Stimulated activated naive CD8-positive, alpha-beta T cell treated with anti-CD3 and anti-CD28 coated beads, Interleukin-15, Interleukin-2, amounts not matched to agents 100 ng/mL and 50 ng/mL, for 24 hours (primary cell): ENCODE data around the gene YWHAE.
"Not testable (repeated sequence)": the region's sequence is repeated elsewhere in the genome, so short reads cannot be mapped to it uniquely, and the experiment has no call there.

Source experiments
- H3K27ac Mint-ChIP-seq: one replicate; pipeline ENCODE4 v1.8.0; 2021; ENCODE audit warnings: mild to moderate bottlenecking, mixed read lengths
- H3K27me3 Mint-ChIP-seq: one replicate; pipeline ENCODE4 v1.8.0; 2021; ENCODE audit warnings: mixed read lengths
- H3K36me3 Mint-ChIP-seq: one replicate; pipeline ENCODE4 v1.8.0; 2021; ENCODE audit warnings: low read depth, mixed read lengths
- H3K4me1 Mint-ChIP-seq: one replicate; pipeline ENCODE4 v1.8.0; 2021; ENCODE audit warnings: low read depth, mixed read lengths
- H3K4me3 Mint-ChIP-seq: one replicate; pipeline ENCODE4 v1.8.0; 2021; ENCODE audit warnings: mild to moderate bottlenecking, mixed read lengths
- H3K9me3 Mint-ChIP-seq: one replicate; pipeline ENCODE4 v1.8.0; 2021; ENCODE audit warnings: mixed read lengths

The YWHAE gene

GRCh38 chr17:1372618-1373017 is 27.4 kb downstream of the YWHAE start:
- Mint-ChIP-seq H3K27me3 (no peaks in the 10 kb centered on the region), H3K27ac (no peak overlapping the region), H3K4me3 (no peak overlapping the region), H3K36me3 (peaks cover 46% of the 10 kb centered on the region), H3K9me3 (no peaks in the 10 kb centered on the region), H3K4me1 (peaks cover 79% of the 10 kb centered on the region)

GRCh38 chr17:1371893-1372590 is 28.0 kb downstream of the YWHAE start:
- no peaks in the 10 kb centered on the region for H3K27me3 Mint-ChIP-seq
- H3K9me3 Mint-ChIP-seq, result no peaks in the 10 kb centered on the region
- H3K4me1 Mint-ChIP-seq, result peaks cover 79% of the 10 kb centered on the region
- peaks cover 46% of the 10 kb centered on the region for H3K36me3 Mint-ChIP-seq
- no peak overlapping the region for H3K27ac Mint-ChIP-seq
- no peak overlapping the region for H3K4me3 Mint-ChIP-seq

DNA sequence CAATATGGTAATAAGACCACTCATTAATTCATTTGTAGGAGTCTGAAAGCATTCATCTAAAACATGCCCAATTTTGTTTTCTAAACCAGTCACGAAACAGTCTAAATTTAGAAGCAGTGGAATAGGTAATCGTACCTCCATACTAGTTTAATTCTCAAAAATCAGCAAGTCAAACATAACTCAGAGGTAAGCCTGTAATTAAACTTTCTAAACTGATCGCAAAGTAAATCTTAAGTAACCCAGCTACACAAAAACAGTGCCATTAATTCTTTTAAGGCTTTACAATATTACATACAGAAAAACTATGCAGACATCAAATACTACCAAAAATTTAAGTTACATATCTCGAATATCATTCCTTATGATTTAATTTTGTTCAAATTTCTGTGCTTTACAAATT is 31.4 kb downstream of the YWHAE start:
- Mint-ChIP-seq H3K4me1 (peaks cover 73% of the 10 kb centered on the region), H3K27me3 (no peaks in the 10 kb centered on the region), H3K27ac (no peak overlapping the region), H3K9me3 (no peaks in the 10 kb centered on the region), H3K36me3 (peaks cover 39% of the 10 kb centered on the region), H3K4me3 (no peak overlapping the region)

DNA sequence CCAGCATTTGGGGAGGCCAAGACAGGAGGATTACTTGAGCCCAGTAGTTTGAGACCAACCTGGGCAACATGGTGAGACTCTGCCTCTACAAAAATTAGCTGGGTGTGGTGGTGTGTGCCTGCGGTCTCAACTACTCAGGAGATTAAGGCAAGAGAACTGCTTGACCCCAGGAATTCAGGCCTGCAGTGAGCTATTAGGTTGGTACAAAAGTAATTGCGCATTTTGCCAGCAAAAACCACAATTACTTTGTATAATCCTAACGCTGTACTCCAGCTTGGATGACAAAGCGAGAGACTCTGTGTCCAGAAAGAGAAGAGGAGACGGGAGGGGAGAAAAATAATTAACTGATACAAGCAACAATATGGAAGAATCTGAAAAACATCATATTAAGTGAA is 32.7 kb downstream of the YWHAE start:
- H3K4me1 Mint-ChIP-seq, result peaks cover 77% of the 10 kb centered on the region
- no peak overlapping the region for H3K4me3 Mint-ChIP-seq
- peak overlapping the region; percentile 5 for H3K27ac Mint-ChIP-seq
- no peaks in the 10 kb centered on the region for H3K27me3 Mint-ChIP-seq
- H3K9me3 Mint-ChIP-seq, result no peaks in the 10 kb centered on the region
- peaks cover 40% of the 10 kb centered on the region for H3K36me3 Mint-ChIP-seq

GRCh38 chr17:1366234-1366633 is 33.8 kb downstream of the YWHAE start:
- Mint-ChIP-seq H3K27ac (peak overlapping the region; percentile 31), H3K4me3 (no peak overlapping the region), H3K27me3 (no peaks in the 10 kb centered on the region), H3K36me3 (peaks cover 42% of the 10 kb centered on the region), H3K4me1 (peaks cover 80% of the 10 kb centered on the region), H3K9me3 (no peaks in the 10 kb centered on the region)

GRCh38 chr17:1365445-1366039 is 34.5 kb downstream of the YWHAE start:
- no peaks in the 10 kb centered on the region for H3K27me3 Mint-ChIP-seq
- H3K9me3 Mint-ChIP-seq, result no peaks in the 10 kb centered on the region
- no peak overlapping the region for H3K4me3 Mint-ChIP-seq
- H3K36me3 Mint-ChIP-seq, result peaks cover 46% of the 10 kb centered on the region
- no peak overlapping the region for H3K27ac Mint-ChIP-seq
- H3K4me1 Mint-ChIP-seq, result peaks cover 80% of the 10 kb centered on the region

DNA sequence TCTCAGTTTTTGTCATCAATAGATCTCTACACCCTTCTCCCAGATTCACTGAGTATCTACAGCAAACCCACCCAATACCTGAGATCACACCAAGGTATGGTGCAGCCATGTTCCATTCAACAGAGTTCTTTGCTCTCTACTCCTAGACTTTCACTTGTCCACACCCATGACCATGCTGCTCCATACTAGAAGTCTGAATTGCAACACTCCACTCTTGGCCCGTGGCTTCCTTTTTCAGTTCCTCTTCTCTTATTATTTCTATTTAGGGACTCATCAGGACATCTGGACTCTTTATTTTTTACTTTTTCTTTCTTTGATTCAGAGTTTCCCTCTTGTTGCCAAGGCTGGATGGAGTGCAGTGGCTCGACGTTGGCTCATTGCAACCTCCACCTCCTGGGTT is 37.1 kb downstream of the YWHAE start:
- H3K27ac Mint-ChIP-seq, result peak overlapping the region; percentile 75
- peak overlapping the region; percentile 49 for H3K4me3 Mint-ChIP-seq
- peaks cover 52% of the 10 kb centered on the region for H3K36me3 Mint-ChIP-seq
- peaks cover 76% of the 10 kb centered on the region for H3K4me1 Mint-ChIP-seq
- H3K9me3 Mint-ChIP-seq, result no peaks in the 10 kb centered on the region
- no peaks in the 10 kb centered on the region for H3K27me3 Mint-ChIP-seq

DNA sequence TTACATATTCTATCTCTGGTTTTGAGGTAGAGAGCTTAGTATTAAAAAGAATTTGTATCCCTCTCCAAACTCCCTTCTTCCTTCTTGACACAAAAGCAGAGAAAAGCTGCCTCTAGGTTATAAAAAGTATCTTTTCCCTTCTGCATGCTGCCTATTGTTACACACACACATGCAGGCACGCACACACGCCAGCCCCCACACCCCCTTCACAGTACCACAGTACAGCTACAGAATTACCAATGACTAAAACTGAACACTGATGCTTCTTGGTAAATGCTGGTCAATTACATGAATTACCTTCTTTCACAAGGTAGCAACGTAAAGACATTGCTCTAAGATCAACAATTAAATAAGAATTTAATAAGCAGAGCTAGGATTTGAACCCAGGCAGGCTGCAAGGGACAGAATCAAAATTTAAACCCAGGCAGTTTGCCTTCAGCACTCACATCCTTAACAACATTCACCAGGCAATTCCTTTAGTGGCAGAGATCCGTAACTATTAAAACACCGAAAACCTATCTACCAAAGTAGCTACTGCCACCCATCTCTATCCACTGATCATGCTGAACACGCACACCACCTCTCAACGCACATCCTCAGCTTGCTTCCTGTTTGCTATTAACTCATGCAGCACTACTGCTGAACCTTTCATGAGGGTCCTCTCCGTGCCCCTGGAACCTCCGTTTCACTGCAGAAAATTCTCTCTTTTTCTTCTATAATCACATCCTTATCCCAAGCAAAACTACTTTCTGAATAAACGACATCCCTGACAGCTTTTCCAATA is 37.8 kb downstream of the YWHAE start:
- no peaks in the 10 kb centered on the region for H3K27me3 Mint-ChIP-seq
- peaks cover 54% of the 10 kb centered on the region for H3K36me3 Mint-ChIP-seq
- peak overlapping the region; percentile 49 for H3K4me3 Mint-ChIP-seq
- H3K4me1 Mint-ChIP-seq, result peaks cover 71% of the 10 kb centered on the region
- H3K27ac Mint-ChIP-seq, result peak overlapping the region; percentile 75
- H3K9me3 Mint-ChIP-seq, result no peaks in the 10 kb centered on the region

GRCh38 chr17:1360975-1361374 is 39.0 kb downstream of the YWHAE start:
- H3K4me1 Mint-ChIP-seq, result peaks cover 60% of the 10 kb centered on the region
- H3K36me3 Mint-ChIP-seq, result peaks cover 59% of the 10 kb centered on the region
- H3K9me3 Mint-ChIP-seq, result no peaks in the 10 kb centered on the region
- peak overlapping the region; percentile 45 for H3K4me3 Mint-ChIP-seq
- peak overlapping the region; percentile 89 for H3K27ac Mint-ChIP-seq
- H3K27me3 Mint-ChIP-seq, result no peaks in the 10 kb centered on the region

DNA sequence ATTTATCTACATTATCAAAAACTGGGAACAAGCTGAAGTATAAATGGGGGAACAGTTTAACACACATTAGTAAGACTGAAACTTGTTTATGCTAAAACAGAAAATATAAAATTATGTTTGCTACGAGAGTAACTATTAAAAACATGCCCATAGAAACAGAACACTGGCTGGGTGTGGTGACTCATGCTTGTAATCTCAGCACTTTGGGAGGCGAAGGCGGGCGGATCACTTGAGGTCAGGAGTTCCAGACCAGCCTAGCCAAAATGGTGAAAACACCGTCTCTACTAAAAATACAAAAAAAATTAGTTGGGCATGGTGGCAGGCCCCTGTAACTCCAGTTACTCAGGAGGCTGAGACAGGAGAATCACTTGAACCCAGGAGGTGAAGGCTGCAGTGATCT is 39.7 kb downstream of the YWHAE start:
- Mint-ChIP-seq H3K27ac (peak overlapping the region; percentile 89), H3K4me1 (peaks cover 57% of the 10 kb centered on the region), H3K36me3 (peaks cover 63% of the 10 kb centered on the region)
- not testable (repeated sequence) for H3K9me3 Mint-ChIP-seq, H3K27me3 Mint-ChIP-seq, H3K4me3 Mint-ChIP-seq

DNA sequence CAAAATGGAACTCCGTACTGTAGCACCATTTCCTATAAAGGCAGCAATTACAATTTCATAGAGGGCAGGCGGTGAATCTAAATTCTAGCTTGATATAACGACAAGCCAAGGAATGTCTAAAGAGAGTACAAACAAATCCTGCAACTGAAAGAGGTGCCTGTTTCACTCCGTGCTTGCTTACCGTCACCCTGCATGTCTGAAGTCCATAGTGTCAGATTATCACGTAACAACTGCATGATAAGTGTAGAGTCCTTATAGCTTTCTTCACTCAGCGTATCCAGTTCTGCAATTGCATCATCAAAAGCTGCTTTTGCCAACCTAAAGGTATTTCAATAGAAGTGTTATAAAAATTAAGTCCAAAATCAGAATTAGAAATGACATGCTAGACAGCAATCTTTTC is 46.0 kb downstream of the YWHAE start:
- no peaks in the 10 kb centered on the region for H3K27me3 Mint-ChIP-seq
- no peak overlapping the region for H3K4me3 Mint-ChIP-seq
- H3K27ac Mint-ChIP-seq, result no peak overlapping the region
- H3K9me3 Mint-ChIP-seq, result no peaks in the 10 kb centered on the region
- H3K4me1 Mint-ChIP-seq, result peaks cover 11% of the 10 kb centered on the region
- H3K36me3 Mint-ChIP-seq, result peaks cover 64% of the 10 kb centered on the region

- not testable (repeated sequence) for H3K27ac Mint-ChIP-seq, H3K4me3 Mint-ChIP-seq, H3K9me3 Mint-ChIP-seq, H3K27me3 Mint-ChIP-seq
- Mint-ChIP-seq H3K36me3 (peaks cover 68% of the 10 kb centered on the region), H3K4me1 (peaks cover 18% of the 10 kb centered on the region)
These were observed 47.5 kb downstream of the YWHAE start for GRCh38 chr17:1352530-1352929.

GRCh38 chr17:1351971-1352370 is 48.1 kb downstream of the YWHAE start:
- Mint-ChIP-seq H3K27me3 (no peaks in the 10 kb centered on the region), H3K9me3 (no peaks in the 10 kb centered on the region), H3K4me1 (peaks cover 22% of the 10 kb centered on the region), H3K4me3 (no peak overlapping the region), H3K36me3 (peaks cover 67% of the 10 kb centered on the region), H3K27ac (no peak overlapping the region)

DNA sequence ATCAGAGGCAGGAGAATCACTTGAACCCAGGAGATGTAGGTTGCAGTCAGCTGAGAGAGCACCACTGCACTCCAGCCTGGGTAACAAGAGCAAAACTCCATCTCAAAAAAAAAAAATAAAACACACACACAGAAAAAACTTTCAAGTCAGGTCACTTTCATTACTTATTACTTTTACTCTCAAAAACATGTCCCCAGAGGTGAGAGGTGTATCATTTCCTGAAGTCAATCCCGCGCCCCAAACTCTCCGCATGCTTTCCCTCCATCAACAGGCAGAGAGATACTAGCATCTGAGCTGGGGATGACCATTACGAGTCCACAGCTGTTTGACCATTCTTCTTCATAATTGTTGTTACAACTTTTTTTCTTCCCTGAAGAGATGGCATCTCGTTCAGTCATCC is 48.7 kb downstream of the YWHAE start:
- no peaks in the 10 kb centered on the region for H3K9me3 Mint-ChIP-seq
- no peaks in the 10 kb centered on the region for H3K27me3 Mint-ChIP-seq
- peaks cover 65% of the 10 kb centered on the region for H3K36me3 Mint-ChIP-seq
- H3K4me1 Mint-ChIP-seq, result peaks cover 26% of the 10 kb centered on the region
- no peak overlapping the region for H3K27ac Mint-ChIP-seq
- no peak overlapping the region for H3K4me3 Mint-ChIP-seq

GRCh38 chr17:1347589-1348323 is 52.3 kb downstream of the YWHAE start:
- Mint-ChIP-seq H3K4me1 (peaks cover 41% of the 10 kb centered on the region), H3K36me3 (peaks cover 69% of the 10 kb centered on the region), H3K27ac (peak overlapping the region; percentile 92), H3K27me3 (no peaks in the 10 kb centered on the region), H3K9me3 (no peaks in the 10 kb centered on the region), H3K4me3 (peak overlapping the region; percentile 78)
